ENCODE measurements around the gene C1orf159. TPM values are rescaled to one million over a fixed set of nuclear protein-coding genes. Genes with fewer than 3 reads are reported as not detected.
A peak's percentile ranks its signal among the peaks of the same experiment; 100 is the strongest.

The C1orf159 gene
- total and polyA plus RNA-seq, 2 donors from 2014 or later = 8.6 to 14.8 TPM

GRCh38 chr1:1075148-1075935 is 40.5 kb downstream of the C1orf159 start:
- FAIRE-seq (no peak), DNase-seq (peak in 2 of 5 donors; percentile 59 to 77)
- H3K27me3 ChIP-seq (ENCODE audit: control insufficient read depth, insufficient read depth, low read length) = no peaks in the 10 kb centered on the region
- no peak overlapping the region for H3K27ac ChIP-seq (ENCODE audit: low read depth in 2 of 2, low read length in 2 of 2)
- TF ChIP-seq, protein P1, sequence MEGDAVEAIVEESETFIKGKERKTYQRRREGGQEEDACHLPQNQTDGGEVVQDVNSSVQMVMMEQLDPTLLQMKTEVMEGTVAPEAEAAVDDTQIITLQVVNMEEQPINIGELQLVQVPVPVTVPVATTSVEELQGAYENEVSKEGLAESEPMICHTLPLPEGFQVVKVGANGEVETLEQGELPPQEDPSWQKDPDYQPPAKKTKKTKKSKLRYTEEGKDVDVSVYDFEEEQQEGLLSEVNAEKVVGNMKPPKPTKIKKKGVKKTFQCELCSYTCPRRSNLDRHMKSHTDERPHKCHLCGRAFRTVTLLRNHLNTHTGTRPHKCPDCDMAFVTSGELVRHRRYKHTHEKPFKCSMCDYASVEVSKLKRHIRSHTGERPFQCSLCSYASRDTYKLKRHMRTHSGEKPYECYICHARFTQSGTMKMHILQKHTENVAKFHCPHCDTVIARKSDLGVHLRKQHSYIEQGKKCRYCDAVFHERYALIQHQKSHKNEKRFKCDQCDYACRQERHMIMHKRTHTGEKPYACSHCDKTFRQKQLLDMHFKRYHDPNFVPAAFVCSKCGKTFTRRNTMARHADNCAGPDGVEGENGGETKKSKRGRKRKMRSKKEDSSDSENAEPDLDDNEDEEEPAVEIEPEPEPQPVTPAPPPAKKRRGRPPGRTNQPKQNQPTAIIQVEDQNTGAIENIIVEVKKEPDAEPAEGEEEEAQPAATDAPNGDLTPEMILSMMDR (IDR thresholded peaks at IDR 0.05; ENCODE audit: borderline replicate concordance, extremely low read depth, insufficient read depth) = no peak
- H3K4me3 ChIP-seq (ENCODE audit: low read length in 3 of 3) = no peak overlapping the region
- intact Hi-C loops (cut with DNase I) = no loop called here
- peaks cover 0 to 8% (median 0%) of the 10 kb centered on the region in 3 donors for H3K4me1 ChIP-seq (ENCODE audit: control insufficient read depth in 2 of 3, insufficient read depth in 2 of 3, low read depth in 1 of 3, low read length in 3 of 3)
- H3K9me3 ChIP-seq (ENCODE audit: control insufficient read depth in 2 of 3, insufficient read depth in 1 of 3, low read length in 3 of 3) = no peaks in the 10 kb centered on the region
- H3K36me3 ChIP-seq (ENCODE audit: control insufficient read depth in 2 of 3, insufficient read depth in 3 of 3, low read length in 3 of 3) = no peaks in the 10 kb centered on the region
- no peak overlapping the region for H3K9ac ChIP-seq (ENCODE audit: low read length in 3 of 3)

GRCh38 chr1:1074631-1075147 is 41.2 kb downstream of the C1orf159 start:
- Histone ChIP-seq H3K27ac (ENCODE audit: low read depth in 2 of 2, low read length in 2 of 2) (no peak overlapping the region), H3K9me3 (ENCODE audit: control insufficient read depth in 2 of 3, insufficient read depth in 1 of 3, low read length in 3 of 3) (no peaks in the 10 kb centered on the region), H3K27me3 (ENCODE audit: control insufficient read depth, insufficient read depth, low read length) (no peaks in the 10 kb centered on the region), H3K4me3 (ENCODE audit: low read length in 3 of 3) (no peak overlapping the region), H3K4me1 (ENCODE audit: control insufficient read depth in 2 of 3, insufficient read depth in 2 of 3, low read depth in 1 of 3, low read length in 3 of 3) (peaks cover 0 to 4% (median 0%) of the 10 kb centered on the region in 3 donors), H3K9ac (ENCODE audit: low read length in 3 of 3) (no peak overlapping the region), H3K36me3 (ENCODE audit: control insufficient read depth in 2 of 3, insufficient read depth in 3 of 3, low read length in 3 of 3) (no peaks in the 10 kb centered on the region)
- DNase-seq (peak in 1 of 5 donors; percentile 49), FAIRE-seq (no peak)
- intact Hi-C loops (cut with DNase I) = no loop called here
- TF ChIP-seq, protein P1 (IDR thresholded peaks at IDR 0.05; ENCODE audit: borderline replicate concordance, extremely low read depth, insufficient read depth) = no peak

GRCh38 chr1:1073743-1074587 is 41.9 kb downstream of the C1orf159 start, which contains the start of gene RNF223:
Gene RNF223, minus strand, starts transcription at chr1:1074306. Its CDS starts 1,740 bp downstream, at chr1:1072566.
- Histone ChIP-seq H3K4me3 (ENCODE audit: low read length in 3 of 3) (no peak within 1 kb of the TSS), H3K27me3 (ENCODE audit: control insufficient read depth, insufficient read depth, low read length) (no peaks in the 10 kb centered on the region), H3K9ac (ENCODE audit: low read length in 3 of 3) (no peak within 1 kb of the TSS), H3K4me1 (ENCODE audit: control insufficient read depth in 2 of 3, insufficient read depth in 2 of 3, low read depth in 1 of 3, low read length in 3 of 3) (no peaks in the 10 kb centered on the region), H3K9me3 (ENCODE audit: control insufficient read depth in 2 of 3, insufficient read depth in 1 of 3, low read length in 3 of 3) (no peaks in the 10 kb centered on the region), H3K27ac (ENCODE audit: low read depth in 2 of 2, low read length in 2 of 2) (no peak within 1 kb of the TSS), H3K36me3 (ENCODE audit: control insufficient read depth in 2 of 3, insufficient read depth in 3 of 3, low read length in 3 of 3) (no peaks in the 10 kb centered on the region)
- TF ChIP-seq, protein P1 (IDR thresholded peaks at IDR 0.05; ENCODE audit: borderline replicate concordance, extremely low read depth, insufficient read depth) = no peak
- intact Hi-C loops (cut with DNase I) = no loop called here
- DNase-seq (peak in 4 of 5 donors; percentile 27 to 93 (median 61)), FAIRE-seq (no peak)

Data from kidney (tissue), 14 donors.